ENCODE results near the gene EPC2. TPM values are rescaled to one million over a fixed set of nuclear protein-coding genes. Genes with fewer than 3 reads are reported as not detected.

Gene EPC2
- total RNA-seq, 1 experiment from 2014 or later: 33.4 TPM

- intact Hi-C loops (cut with micrococcal nuclease): loop anchor here (1.0 to 10.0 kb wide), 5 partner anchors 114 to 944 kb away; partner anchors contain the start of genes KIF5C, MBD5, MMADHC and ORC4
- Mint-ChIP-seq H3K36me3 (ENCODE audit: insufficient read depth, unreplicated experiment) (peaks cover 5% of the 10 kb centered on the region), H3K9me3 (ENCODE audit: unreplicated experiment) (no peaks in the 10 kb centered on the region), H3K4me3 (ENCODE audit: unreplicated experiment) (no peak overlapping the region), H3K4me1 (ENCODE audit: insufficient read depth, unreplicated experiment) (peaks cover 21% of the 10 kb centered on the region), H3K27me3 (ENCODE audit: insufficient read depth, unreplicated experiment) (no peaks in the 10 kb centered on the region), H3K27ac (ENCODE audit: low read depth, unreplicated experiment) (no peak overlapping the region)
- no peak for DNase-seq (ENCODE audit: unreplicated experiment)
- CTCF ChIA-PET: interaction anchor here (1.4 kb wide), 1 partner anchor 651 kb away, joined by 4 read pairs; no protein-coding TSS in a partner anchor
- BruUV-seq (replicated peaks): no TSS peak
- POLR2A ChIA-PET: no interaction called here
- TF ChIP-seq, protein P1, sequence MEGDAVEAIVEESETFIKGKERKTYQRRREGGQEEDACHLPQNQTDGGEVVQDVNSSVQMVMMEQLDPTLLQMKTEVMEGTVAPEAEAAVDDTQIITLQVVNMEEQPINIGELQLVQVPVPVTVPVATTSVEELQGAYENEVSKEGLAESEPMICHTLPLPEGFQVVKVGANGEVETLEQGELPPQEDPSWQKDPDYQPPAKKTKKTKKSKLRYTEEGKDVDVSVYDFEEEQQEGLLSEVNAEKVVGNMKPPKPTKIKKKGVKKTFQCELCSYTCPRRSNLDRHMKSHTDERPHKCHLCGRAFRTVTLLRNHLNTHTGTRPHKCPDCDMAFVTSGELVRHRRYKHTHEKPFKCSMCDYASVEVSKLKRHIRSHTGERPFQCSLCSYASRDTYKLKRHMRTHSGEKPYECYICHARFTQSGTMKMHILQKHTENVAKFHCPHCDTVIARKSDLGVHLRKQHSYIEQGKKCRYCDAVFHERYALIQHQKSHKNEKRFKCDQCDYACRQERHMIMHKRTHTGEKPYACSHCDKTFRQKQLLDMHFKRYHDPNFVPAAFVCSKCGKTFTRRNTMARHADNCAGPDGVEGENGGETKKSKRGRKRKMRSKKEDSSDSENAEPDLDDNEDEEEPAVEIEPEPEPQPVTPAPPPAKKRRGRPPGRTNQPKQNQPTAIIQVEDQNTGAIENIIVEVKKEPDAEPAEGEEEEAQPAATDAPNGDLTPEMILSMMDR (IDR thresholded peaks at IDR 0.05; ENCODE audit: unreplicated experiment): no peak
Observed at GRCh38 chr2:148640767-148641166, 3.8 kb upstream of the EPC2 start.

DNA sequence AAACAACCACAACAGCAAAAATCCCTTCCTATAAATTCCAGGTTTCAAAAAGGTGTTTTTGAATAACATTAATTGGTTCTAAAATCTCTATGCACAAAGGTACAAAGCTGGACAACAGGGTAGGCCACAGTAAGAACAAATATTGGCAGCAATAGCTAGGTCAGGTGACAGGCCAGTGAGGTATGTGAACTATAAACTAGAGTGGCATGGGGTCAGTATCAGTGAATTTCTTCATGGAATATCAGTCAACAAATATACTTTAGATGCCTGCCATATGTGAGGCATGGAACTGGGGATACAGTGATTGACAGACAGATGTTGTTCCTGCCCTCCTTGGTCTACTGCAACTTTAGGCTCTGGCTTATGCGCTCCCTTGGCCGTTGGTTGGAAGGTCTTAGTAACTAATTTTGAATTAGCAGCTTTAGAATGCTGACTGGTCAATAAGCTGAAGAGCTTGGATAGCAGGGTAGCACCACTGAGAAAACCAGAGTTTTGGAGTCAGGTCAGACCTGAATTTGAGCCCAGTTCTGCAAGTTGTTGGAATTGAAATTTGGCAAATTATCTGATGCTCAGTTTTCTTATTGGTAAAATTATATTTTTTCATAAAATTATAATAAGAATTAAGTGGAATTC lies 2.3 kb upstream of the EPC2 start:
- Mint-ChIP-seq H3K36me3 (ENCODE audit: insufficient read depth, unreplicated experiment) (peaks cover 5% of the 10 kb centered on the region), H3K27me3 (ENCODE audit: insufficient read depth, unreplicated experiment) (no peaks in the 10 kb centered on the region), H3K9me3 (ENCODE audit: unreplicated experiment) (no peaks in the 10 kb centered on the region), H3K27ac (ENCODE audit: low read depth, unreplicated experiment) (peak overlapping the region; percentile 72), H3K4me1 (ENCODE audit: insufficient read depth, unreplicated experiment) (peaks cover 21% of the 10 kb centered on the region), H3K4me3 (ENCODE audit: unreplicated experiment) (no peak overlapping the region)
- BruUV-seq (replicated peaks): no TSS peak
- TF ChIP-seq, protein P1 (IDR thresholded peaks at IDR 0.05; ENCODE audit: unreplicated experiment): no peak
- ChIA-PET POLR2A (interaction anchor here (1.0 to 2.4 kb wide), 6 partner anchors 8 to 622 kb away, joined by 3 to 19 read pairs (median 7); partner anchors contain the start of genes MBD5 and ORC4), CTCF (interaction anchor here (0.6 to 1.4 kb wide), 6 partner anchors 18 to 705 kb away, joined by 3 to 6 read pairs (median 4); no protein-coding TSS in a partner anchor)
- DNase-seq (ENCODE audit: unreplicated experiment): no peak
- intact Hi-C loops (cut with micrococcal nuclease): loop anchor here (5.0 to 10.0 kb wide), 4 partner anchors 113 to 943 kb away; partner anchors contain the start of genes KIF5C, MBD5, MMADHC and ORC4

- H3K4me1 Mint-ChIP-seq (ENCODE audit: insufficient read depth, unreplicated experiment): peaks cover 21% of the 10 kb centered on the region
- peaks cover 5% of the 10 kb centered on the region for H3K36me3 Mint-ChIP-seq (ENCODE audit: insufficient read depth, unreplicated experiment)
- ChIA-PET CTCF (interaction anchor here (0.6 to 1.4 kb wide), 7 partner anchors 9 to 706 kb away, joined by 3 to 6 read pairs (median 4); no protein-coding TSS in a partner anchor), POLR2A (interaction anchor here (1.0 to 2.4 kb wide), 9 partner anchors 8 to 622 kb away, joined by 3 to 19 read pairs (median 3); partner anchors contain the start of genes MBD5 and ORC4)
- H3K9me3 Mint-ChIP-seq (ENCODE audit: unreplicated experiment): no peaks in the 10 kb centered on the region
- BruUV-seq (replicated peaks): no TSS peak
- TF ChIP-seq, protein P1 (IDR thresholded peaks at IDR 0.05; ENCODE audit: unreplicated experiment): no peak
- H3K27ac Mint-ChIP-seq (ENCODE audit: low read depth, unreplicated experiment): peak overlapping the region; percentile 72
- peak; percentile 89 for DNase-seq (ENCODE audit: unreplicated experiment)
- H3K27me3 Mint-ChIP-seq (ENCODE audit: insufficient read depth, unreplicated experiment): no peaks in the 10 kb centered on the region
- H3K4me3 Mint-ChIP-seq (ENCODE audit: unreplicated experiment): peak overlapping the region; percentile 91
- intact Hi-C loops (cut with micrococcal nuclease): loop anchor here (5.0 to 10.0 kb wide), 4 partner anchors 112 to 942 kb away; partner anchors contain the start of genes KIF5C, MBD5, MMADHC and ORC4
Observed at GRCh38 chr2:148642891-148643416, 1.6 kb upstream of the EPC2 start.

DNA sequence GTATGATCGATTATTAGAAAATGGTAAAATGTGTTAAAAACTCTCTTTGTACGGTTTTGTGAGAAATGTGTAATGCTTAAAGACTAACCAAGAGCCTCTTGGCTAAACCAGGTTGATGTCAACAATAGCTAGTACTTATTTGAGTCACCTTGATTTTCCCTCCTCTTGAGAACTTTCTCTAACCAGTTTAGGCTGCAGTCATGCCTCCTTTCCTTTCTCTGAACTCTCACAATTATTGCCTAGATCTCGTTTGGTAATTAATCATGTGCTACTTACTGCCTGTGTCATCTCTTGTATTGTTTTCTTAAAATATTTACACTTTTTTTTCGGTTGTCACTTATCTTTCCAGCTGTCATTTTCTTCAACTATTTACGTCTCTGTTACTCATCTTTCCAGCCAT lies 1.1 kb upstream of the EPC2 start:
- ChIA-PET CTCF (interaction anchor here (0.6 to 1.4 kb wide), 11 partner anchors 29 to 655 kb away, joined by 3 to 6 read pairs (median 3); partner anchors contain the start of gene MBD5), POLR2A (interaction anchor here (0.7 to 2.4 kb wide), 11 partner anchors 8 to 652 kb away, joined by 3 to 19 read pairs (median 3); partner anchors contain the start of genes MBD5 and ORC4)
- Mint-ChIP-seq H3K4me1 (ENCODE audit: insufficient read depth, unreplicated experiment) (peaks cover 21% of the 10 kb centered on the region), H3K9me3 (ENCODE audit: unreplicated experiment) (no peaks in the 10 kb centered on the region), H3K4me3 (ENCODE audit: unreplicated experiment) (peak overlapping the region; percentile 91), H3K27ac (ENCODE audit: low read depth, unreplicated experiment) (peak overlapping the region; percentile 99), H3K27me3 (ENCODE audit: insufficient read depth, unreplicated experiment) (no peaks in the 10 kb centered on the region), H3K36me3 (ENCODE audit: insufficient read depth, unreplicated experiment) (peaks cover 5% of the 10 kb centered on the region)
- intact Hi-C loops (cut with micrococcal nuclease): loop anchor here (5.0 to 10.0 kb wide), 4 partner anchors 111 to 941 kb away; partner anchors contain the start of genes KIF5C, MBD5, MMADHC and ORC4
- DNase-seq (ENCODE audit: unreplicated experiment): no peak
- BruUV-seq (replicated peaks): no TSS peak
- TF ChIP-seq, protein P1 (IDR thresholded peaks at IDR 0.05; ENCODE audit: unreplicated experiment): no peak

All from MCF 10A (cell line).